Putamen (tissue), 1 donor: ENCODE results near the gene NEGR1.
"Not testable (repeated sequence)": the region's sequence is repeated elsewhere in the genome, so short reads cannot be mapped to it uniquely, and the experiment has no call there.

ENCODE experiments used
- DNase-seq: peaks from one replicate; pipeline ENCODE4 v3.0.0-alpha.2; 2016; ENCODE audit warnings: low spot score

NEGR1 gene

GRCh38 chr1:72282271-72283021, at the start of gene NEGR1:
Gene NEGR1 (minus strand): TSS chr1:72282539.
- peak; percentile 93 for DNase-seq

GRCh38 chr1:72326494-72326893, 44.2 kb upstream of the NEGR1 start:
- no peak for DNase-seq

- no peak for DNase-seq
Measured at GRCh38 chr1:72324451-72324850, 42.1 kb upstream of the NEGR1 start.

GRCh38 chr1:72322910-72323309, 40.6 kb upstream of the NEGR1 start:
- no peak for DNase-seq

GRCh38 chr1:72296501-72296900, 14.2 kb upstream of the NEGR1 start:
- DNase-seq, result no peak

- no peak for DNase-seq
Measured at GRCh38 chr1:72288886-72289285, 6.5 kb upstream of the NEGR1 start.

GRCh38 chr1:72286401-72286800, 4.1 kb upstream of the NEGR1 start:
- no peak for DNase-seq

GRCh38 chr1:72285074-72285425, 2.7 kb upstream of the NEGR1 start:
- no peak for DNase-seq

GRCh38 chr1:72284348-72285073, 2.2 kb upstream of the NEGR1 start:
- DNase-seq, result peak; percentile 80

GRCh38 chr1:72284084-72284347, 1.7 kb upstream of the NEGR1 start:
- DNase-seq, result no peak

GRCh38 chr1:72283307-72284083, 1.2 kb upstream of the NEGR1 start:
- peak; percentile 91 for DNase-seq

GRCh38 chr1:72283022-72283306, 625 bp upstream of the NEGR1 start:
- DNase-seq, result no peak

GRCh38 chr1:72281637-72282270, 585 bp downstream of the NEGR1 start:
- peak; percentile 37 for DNase-seq

- peak; percentile 14 for DNase-seq
Measured at GRCh38 chr1:72281144-72281543, 1.2 kb downstream of the NEGR1 start.

GRCh38 chr1:72280711-72281110, 1.6 kb downstream of the NEGR1 start:
- DNase-seq, result no peak

- peak; percentile 13 for DNase-seq
Measured at GRCh38 chr1:72280131-72280530, 2.2 kb downstream of the NEGR1 start.

- DNase-seq, result no peak
Measured at GRCh38 chr1:72278461-72278860, 3.9 kb downstream of the NEGR1 start.

- DNase-seq, result no peak
Measured at GRCh38 chr1:72271555-72272085, 10.7 kb downstream of the NEGR1 start.

- no peak for DNase-seq
Measured at GRCh38 chr1:72262735-72263134, 19.6 kb downstream of the NEGR1 start.

- no peak for DNase-seq
Measured at GRCh38 chr1:72253132-72253531, 29.2 kb downstream of the NEGR1 start.

GRCh38 chr1:72241397-72241796, 40.9 kb downstream of the NEGR1 start:
- DNase-seq, result no peak

- not testable (repeated sequence) for DNase-seq
Measured at GRCh38 chr1:72235931-72236330, 46.4 kb downstream of the NEGR1 start.

GRCh38 chr1:72235062-72235461, 47.3 kb downstream of the NEGR1 start:
- DNase-seq, result no peak
